DOHH2 (cell line): ENCODE measurements around the gene BASP1.

Source experiments
- H3F3A ChIP-seq: fragments of 200-600 bp; sonication (generic), shearing (Covaris generic); 2 replicates; pipeline ENCODE4 v1.6.0; 2016; ENCODE audit warnings: antibody characterized with exemption, mild to moderate bottlenecking; ENCODE audit not compliant: control insufficient read depth, insufficient read depth
- H3K27ac ChIP-seq: fragments of 200-600 bp; sonication (generic); 2 replicates; pipeline ENCODE4 v1.5.1; 2014; ENCODE audit warnings: low read depth, mild to moderate bottlenecking, low read length, moderate library complexity
- H3K27me3 ChIP-seq: fragments of 200-600 bp; sonication (generic); 2 replicates; pipeline ENCODE4 v1.6.1; 2014; ENCODE audit warnings: mild to moderate bottlenecking, low read length, mixed read lengths; ENCODE audit not compliant: control insufficient read depth
- H3K36me3 ChIP-seq: fragments of 200-600 bp; sonication (generic); 2 replicates; pipeline ENCODE4 v1.6.1; 2014; ENCODE audit warnings: mild to moderate bottlenecking, low read length, moderate library complexity, mixed read lengths; ENCODE audit not compliant: control insufficient read depth
- H3K4me1 ChIP-seq: fragments of 200-600 bp; sonication (generic); 2 replicates; pipeline ENCODE4 v1.6.1; 2014; ENCODE audit warnings: mild to moderate bottlenecking, low read length, mixed read lengths; ENCODE audit not compliant: control insufficient read depth
- H3K4me2 ChIP-seq: fragments of 200-600 bp; sonication (generic); 2 replicates; pipeline ENCODE4 v1.6.0; 2014; ENCODE audit warnings: mild to moderate bottlenecking, low read length, moderate library complexity
- H3K4me3 ChIP-seq: fragments of 200-600 bp; sonication (generic); 2 replicates; pipeline ENCODE4 v1.5.1; 2014; ENCODE audit warnings: mild to moderate bottlenecking, low read length, mixed read lengths
- H3K79me2 ChIP-seq: fragments of 200-600 bp; sonication (generic); 2 replicates; pipeline ENCODE4 v1.6.1; 2014; ENCODE audit warnings: mild to moderate bottlenecking, low read length, mixed read lengths; ENCODE audit not compliant: control insufficient read depth
- H3K9me2 ChIP-seq: fragments of 200-600 bp; sonication (generic); replicated peaks from 2 replicates; pipeline ENCODE4 v1.6.1; 2014; ENCODE audit warnings: mild to moderate bottlenecking, low read length, mixed read lengths; ENCODE audit not compliant: control insufficient read depth
- H3K9me3 ChIP-seq: fragments of 200-600 bp; sonication (generic); 2 replicates; pipeline ENCODE4 v1.6.1; 2014; ENCODE audit warnings: antibody characterized with exemption, low read length, mixed read lengths; ENCODE audit not compliant: control insufficient read depth, insufficient read depth
- H4K20me1 ChIP-seq: fragments of 200-600 bp; sonication (generic); 2 replicates; pipeline ENCODE4 v1.6.0; 2014; ENCODE audit warnings: low read depth, mild to moderate bottlenecking, antibody characterized with exemption, low read length, moderate library complexity; ENCODE audit not compliant: control insufficient read depth, insufficient read depth
- CTCF ChIP-seq: fragments of 200-600 bp; sonication (generic); IDR thresholded peaks from one replicate; pipeline ENCODE4 v1.5.1; 2014; ENCODE audit warnings: antibody characterized with exemption, mild to moderate bottlenecking, low read depth, low read length; ENCODE audit not compliant: poor library complexity, severe bottlenecking
- EZH2phosphoT487 ChIP-seq: fragments of 200-600 bp; sonication (generic); IDR thresholded peaks from 2 replicates; pipeline ENCODE4 v1.6.1; 2017; ENCODE audit warnings: borderline replicate concordance, mild to moderate bottlenecking, antibody characterized with exemption, low read length, moderate library complexity, mixed read lengths

Gene BASP1

GRCh38 chr5:17272111-17272510, 54.7 kb downstream of the BASP1 start:
- TF ChIP-seq CTCF (no peak), EZH2phosphoT487 (no peak)
- H4K20me1 ChIP-seq = no peaks in the 10 kb centered on the region
- peaks cover 6% of the 10 kb centered on the region; the same call in 1 of the 2 replicates for H3K36me3 ChIP-seq
- H3K9me3 ChIP-seq = no peaks in the 10 kb centered on the region
- H3F3A ChIP-seq = 0 out of 2 replicates have a peak, but pooled peaks cover 4% of the 10 kb centered on the region
- no peak overlapping the region for H3K27ac ChIP-seq
- no peak overlapping the region for H3K4me2 ChIP-seq
- no peak overlapping the region for H3K4me3 ChIP-seq
- H3K4me1 ChIP-seq = peaks cover 50% of the 10 kb centered on the region
- H3K79me2 ChIP-seq = peaks cover 47% of the 10 kb centered on the region
- no peaks in the 10 kb centered on the region for H3K27me3 ChIP-seq
- no peaks in the 10 kb centered on the region for H3K9me2 ChIP-seq

GRCh38 chr5:17275289-17276158, 58.1 kb downstream of the BASP1 start:
- 0 out of 2 replicates have a peak, but pooled peaks cover 4% of the 10 kb centered on the region for H3F3A ChIP-seq
- TF ChIP-seq EZH2phosphoT487 (no peak), CTCF (no peak)
- H3K4me3 ChIP-seq = no peak overlapping the region
- no peaks in the 10 kb centered on the region for H3K9me3 ChIP-seq
- no peaks in the 10 kb centered on the region for H4K20me1 ChIP-seq
- no peak overlapping the region for H3K27ac ChIP-seq
- H3K9me2 ChIP-seq = no peaks in the 10 kb centered on the region
- H3K27me3 ChIP-seq = no peaks in the 10 kb centered on the region
- peaks cover 6% of the 10 kb centered on the region; the same call in 1 of the 2 replicates for H3K36me3 ChIP-seq
- peaks cover 19% of the 10 kb centered on the region for H3K79me2 ChIP-seq
- no peak overlapping the region for H3K4me2 ChIP-seq
- peaks cover 56% of the 10 kb centered on the region for H3K4me1 ChIP-seq

GRCh38 chr5:17276445-17276844, 59.0 kb downstream of the BASP1 start:
- H3K9me2 ChIP-seq = no peaks in the 10 kb centered on the region
- H3K79me2 ChIP-seq = peaks cover 10% of the 10 kb centered on the region
- no peaks in the 10 kb centered on the region for H3K27me3 ChIP-seq
- H3K4me3 ChIP-seq = no peak overlapping the region
- no peak overlapping the region for H3K4me2 ChIP-seq
- peaks cover 4% of the 10 kb centered on the region; the same call in 1 of the 2 replicates for H3F3A ChIP-seq
- H4K20me1 ChIP-seq = no peaks in the 10 kb centered on the region
- H3K36me3 ChIP-seq = peaks cover 6% of the 10 kb centered on the region; the same call in 1 of the 2 replicates
- no peaks in the 10 kb centered on the region for H3K9me3 ChIP-seq
- H3K27ac ChIP-seq = no peak overlapping the region
- TF ChIP-seq CTCF (no peak), EZH2phosphoT487 (no peak)
- peaks cover 65% of the 10 kb centered on the region for H3K4me1 ChIP-seq
